ENCODE results near the gene ACOT7.

DNA sequence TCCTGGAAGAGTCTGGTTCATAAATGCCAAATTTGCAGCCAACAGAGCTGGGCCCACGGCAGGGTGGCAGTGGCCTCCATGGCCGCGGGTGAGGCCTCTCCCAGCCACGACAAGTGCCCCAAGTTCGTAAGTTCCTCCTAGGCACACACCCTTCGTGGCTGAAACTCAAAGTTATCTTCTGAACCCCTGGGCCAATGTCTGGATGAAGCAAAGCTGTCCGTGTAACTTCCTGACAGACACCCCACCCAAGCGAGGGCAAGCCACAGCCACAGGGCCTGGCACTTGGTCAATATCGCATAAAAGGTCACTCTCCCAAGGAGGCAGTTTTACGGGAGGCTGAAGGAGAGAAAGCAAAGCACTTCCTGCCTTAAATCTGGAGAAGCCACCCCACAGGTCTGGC lies 104.9 kb downstream of the ACOT7 start:
- TF ChIP-seq, protein P1, sequence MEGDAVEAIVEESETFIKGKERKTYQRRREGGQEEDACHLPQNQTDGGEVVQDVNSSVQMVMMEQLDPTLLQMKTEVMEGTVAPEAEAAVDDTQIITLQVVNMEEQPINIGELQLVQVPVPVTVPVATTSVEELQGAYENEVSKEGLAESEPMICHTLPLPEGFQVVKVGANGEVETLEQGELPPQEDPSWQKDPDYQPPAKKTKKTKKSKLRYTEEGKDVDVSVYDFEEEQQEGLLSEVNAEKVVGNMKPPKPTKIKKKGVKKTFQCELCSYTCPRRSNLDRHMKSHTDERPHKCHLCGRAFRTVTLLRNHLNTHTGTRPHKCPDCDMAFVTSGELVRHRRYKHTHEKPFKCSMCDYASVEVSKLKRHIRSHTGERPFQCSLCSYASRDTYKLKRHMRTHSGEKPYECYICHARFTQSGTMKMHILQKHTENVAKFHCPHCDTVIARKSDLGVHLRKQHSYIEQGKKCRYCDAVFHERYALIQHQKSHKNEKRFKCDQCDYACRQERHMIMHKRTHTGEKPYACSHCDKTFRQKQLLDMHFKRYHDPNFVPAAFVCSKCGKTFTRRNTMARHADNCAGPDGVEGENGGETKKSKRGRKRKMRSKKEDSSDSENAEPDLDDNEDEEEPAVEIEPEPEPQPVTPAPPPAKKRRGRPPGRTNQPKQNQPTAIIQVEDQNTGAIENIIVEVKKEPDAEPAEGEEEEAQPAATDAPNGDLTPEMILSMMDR (IDR thresholded peaks at IDR 0.05): no peak
- TF ChIP-seq POLR2AphosphoS5 (IDR thresholded peaks at IDR 0.05): no peak
- no peak for TF ChIP-seq EP300 (IDR thresholded peaks at IDR 0.05; ENCODE audit: low read depth)

Data from transverse colon (tissue), 4 donors.